ACC112 (cell line): Measurements from ENCODE around the gene ZIC1.
A peak's percentile ranks its signal among the peaks of the same experiment; 100 is the strongest.

ENCODE experiments used
- H2AFZ ChIP-seq: fragments of 200-600 bp; sonication (generic); one replicate; pipeline ENCODE4 v1.6.0; 2017; ENCODE audit warnings: antibody characterized with exemption, low read length; ENCODE audit not compliant: unreplicated experiment
- H3K27ac ChIP-seq: fragments of 200-600 bp; sonication (generic); 2 replicates; pipeline ENCODE4 v1.5.1; 2014; ENCODE audit warnings: low read depth, mild to moderate bottlenecking, antibody characterized with exemption, low read length, moderate library complexity
- H3K27me3 ChIP-seq: fragments of 200-600 bp; sonication (generic); 2 replicates; pipeline ENCODE4 v1.6.1; 2014; ENCODE audit warnings: mild to moderate bottlenecking, antibody characterized with exemption, low read length, moderate library complexity, mixed read lengths; ENCODE audit not compliant: insufficient read depth
- H3K36me3 ChIP-seq: fragments of 200-600 bp; sonication (generic); 2 replicates; pipeline ENCODE4 v1.6.1; 2016; ENCODE audit warnings: mild to moderate bottlenecking, antibody characterized with exemption, low read length, moderate library complexity, mixed read lengths; ENCODE audit not compliant: insufficient read depth
- H3K4me1 ChIP-seq: fragments of 200-600 bp; sonication (generic); one replicate; pipeline ENCODE4 v1.6.1; 2016; ENCODE audit warnings: low read length, mixed read lengths; ENCODE audit not compliant: insufficient read depth, unreplicated experiment, control insufficient read depth
- H3K4me3 ChIP-seq: fragments of 200-600 bp; sonication (generic); 2 replicates; pipeline ENCODE4 v1.5.1; 2014; ENCODE audit warnings: mild to moderate bottlenecking, low read depth, low read length
- H3K79me2 ChIP-seq: fragments of 200-600 bp; sonication (generic); one replicate; pipeline ENCODE4 v1.6.0; 2016; ENCODE audit warnings: low read length; ENCODE audit not compliant: control insufficient read depth, unreplicated experiment, insufficient read depth

Gene ZIC1

GRCh38 chr3:147412917-147413685 is 3.9 kb downstream of the ZIC1 start:
- H3K27ac ChIP-seq = no peak overlapping the region
- H3K4me3 ChIP-seq = peak overlapping the region; percentile 67
- no peaks in the 10 kb centered on the region for H3K79me2 ChIP-seq
- peaks cover 5% of the 10 kb centered on the region for H3K4me1 ChIP-seq
- H3K36me3 ChIP-seq = no peaks in the 10 kb centered on the region
- peaks cover 99% of the 10 kb centered on the region for H3K27me3 ChIP-seq
- no peak overlapping the region for H2AFZ ChIP-seq

- Histone ChIP-seq H3K4me3 (peak overlapping the region; percentile 67), H3K36me3 (no peaks in the 10 kb centered on the region), H3K4me1 (peaks cover 5% of the 10 kb centered on the region), H3K27me3 (peaks cover 99% of the 10 kb centered on the region), H2AFZ (no peak overlapping the region), H3K79me2 (no peaks in the 10 kb centered on the region), H3K27ac (no peak overlapping the region)
Measured at GRCh38 chr3:147413686-147414389, 4.7 kb downstream of the ZIC1 start.

- no peaks in the 10 kb centered on the region for H3K79me2 ChIP-seq
- no peak overlapping the region for H2AFZ ChIP-seq
- H3K4me3 ChIP-seq = no peak overlapping the region
- peaks cover 99% of the 10 kb centered on the region for H3K27me3 ChIP-seq
- no peaks in the 10 kb centered on the region for H3K36me3 ChIP-seq
- peaks cover 9% of the 10 kb centered on the region for H3K4me1 ChIP-seq
- H3K27ac ChIP-seq = no peak overlapping the region
Measured at GRCh38 chr3:147414390-147415138, 5.4 kb downstream of the ZIC1 start.

- no peaks in the 10 kb centered on the region for H3K79me2 ChIP-seq
- no peak overlapping the region for H3K4me3 ChIP-seq
- H3K36me3 ChIP-seq = no peaks in the 10 kb centered on the region
- H2AFZ ChIP-seq = no peak overlapping the region
- H3K27me3 ChIP-seq = peaks cover 99% of the 10 kb centered on the region
- no peak overlapping the region for H3K27ac ChIP-seq
- H3K4me1 ChIP-seq = peaks cover 9% of the 10 kb centered on the region
Measured at GRCh38 chr3:147415286-147415685, 6.1 kb downstream of the ZIC1 start.

GRCh38 chr3:147415874-147416273 is 6.7 kb downstream of the ZIC1 start:
- H3K4me3 ChIP-seq = no peak overlapping the region
- H3K79me2 ChIP-seq = no peaks in the 10 kb centered on the region
- peaks cover 99% of the 10 kb centered on the region for H3K27me3 ChIP-seq
- H3K4me1 ChIP-seq = peaks cover 7% of the 10 kb centered on the region
- H2AFZ ChIP-seq = no peak overlapping the region
- no peak overlapping the region for H3K27ac ChIP-seq
- H3K36me3 ChIP-seq = no peaks in the 10 kb centered on the region

- Histone ChIP-seq H3K27ac (no peak overlapping the region), H3K4me3 (no peak overlapping the region), H3K79me2 (no peaks in the 10 kb centered on the region), H2AFZ (no peak overlapping the region), H3K27me3 (peaks cover 99% of the 10 kb centered on the region), H3K4me1 (peaks cover 4% of the 10 kb centered on the region), H3K36me3 (no peaks in the 10 kb centered on the region)
Measured at GRCh38 chr3:147416931-147417330, 7.8 kb downstream of the ZIC1 start.

- Histone ChIP-seq H3K4me1 (peaks cover 4% of the 10 kb centered on the region), H3K79me2 (no peaks in the 10 kb centered on the region), H3K4me3 (no peak overlapping the region), H3K27ac (no peak overlapping the region), H3K36me3 (no peaks in the 10 kb centered on the region), H2AFZ (no peak overlapping the region), H3K27me3 (peaks cover 99% of the 10 kb centered on the region)
Measured at GRCh38 chr3:147417551-147418295, 8.6 kb downstream of the ZIC1 start.

GRCh38 chr3:147418371-147418781 is 9.2 kb downstream of the ZIC1 start:
- H3K27me3 ChIP-seq = peaks cover 99% of the 10 kb centered on the region
- H3K4me3 ChIP-seq = peak overlapping the region; percentile 79
- peaks cover 4% of the 10 kb centered on the region for H3K4me1 ChIP-seq
- no peak overlapping the region for H3K27ac ChIP-seq
- no peaks in the 10 kb centered on the region for H3K36me3 ChIP-seq
- no peaks in the 10 kb centered on the region for H3K79me2 ChIP-seq
- no peak overlapping the region for H2AFZ ChIP-seq

GRCh38 chr3:147418808-147419701 is 9.9 kb downstream of the ZIC1 start:
- Histone ChIP-seq H3K27ac (no peak overlapping the region), H3K4me3 (peak overlapping the region; percentile 79)

More at GRCh38 chr3:147418808-147419701, 9.9 kb downstream of the ZIC1 start:
- Histone ChIP-seq H2AFZ (peak overlapping the region; percentile 84), H3K36me3 (no peaks in the 10 kb centered on the region), H3K4me1 (peaks cover 4% of the 10 kb centered on the region), H3K79me2 (no peaks in the 10 kb centered on the region), H3K27me3 (peaks cover 100% of the 10 kb centered on the region)
